Smooth muscle cell (in vitro differentiated cells): Measurements from ENCODE around the gene CSTPP1. TPM values are rescaled to one million over a fixed set of nuclear protein-coding genes. Genes with fewer than 3 reads are reported as not detected.
"Not testable (repeated sequence)": the region's sequence is repeated elsewhere in the genome, so short reads cannot be mapped to it uniquely, and the experiment has no call there.

ENCODE experiments used
- DNase-seq: peaks from one replicate; lab custom pipeline; 2025; ENCODE audit not compliant: unreplicated experiment; lab: John Stamatoyannopoulos, UW
- H2AFZ ChIP-seq: fragments of 200-600 bp; sonication (generic); 2 replicates; pipeline ENCODE4 v1.6.0; 2016; ENCODE audit warnings: antibody characterized with exemption, low read depth, mild to moderate bottlenecking
- H3F3A ChIP-seq: fragments of 200-600 bp; sonication (generic); 2 replicates; pipeline ENCODE4 v1.6.0; 2017; ENCODE audit warnings: antibody characterized with exemption, low read depth
- H3K27ac ChIP-seq: fragments of 200-600 bp; sonication (generic); 2 replicates; pipeline ENCODE4 v1.5.1; 2016; ENCODE audit warnings: low read depth, mild to moderate bottlenecking
- H3K27me3 ChIP-seq: fragments of 200-600 bp; sonication (generic); 2 replicates; pipeline ENCODE4 v1.6.1; 2016; ENCODE audit warnings: low read depth, mild to moderate bottlenecking
- H3K36me3 ChIP-seq: fragments of 200-600 bp; sonication (generic); 2 replicates; pipeline ENCODE4 v1.5.1; 2016; ENCODE audit warnings: low read depth
- H3K4me1 ChIP-seq: fragments of 200-600 bp; sonication (generic); 2 replicates; pipeline ENCODE4 v1.5.1; 2016; ENCODE audit warnings: low read depth
- H3K4me2 ChIP-seq: fragments of 200-600 bp; sonication (generic); 2 replicates; pipeline ENCODE4 v1.6.0; 2016; ENCODE audit warnings: mild to moderate bottlenecking
- H3K4me3 ChIP-seq: fragments of 200-600 bp; sonication (generic); 2 replicates; pipeline ENCODE4 v1.5.1; 2016; ENCODE audit warnings: mild to moderate bottlenecking
- H3K79me2 ChIP-seq: fragments of 200-600 bp; sonication (generic); 2 replicates; pipeline ENCODE4 v1.6.0; 2016; ENCODE audit warnings: low read depth, mild to moderate bottlenecking
- H3K9ac ChIP-seq: fragments of 200-600 bp; sonication (generic); 2 replicates; pipeline ENCODE4 v1.6.0; 2016; ENCODE audit warnings: low read depth
- H3K9me3 ChIP-seq: fragments of 200-600 bp; sonication (generic); replicated peaks from 2 replicates; pipeline ENCODE4 v1.5.1; 2016; ENCODE audit warnings: low read depth
- H4K20me1 ChIP-seq: fragments of 200-600 bp; sonication (generic); 2 replicates; pipeline ENCODE4 v1.6.0; 2016; ENCODE audit warnings: low read depth
- CTCF ChIP-seq: fragments of 200-600 bp; sonication (generic); IDR thresholded peaks from 2 replicates; pipeline ENCODE4 v1.5.1; 2017; ENCODE audit warnings: borderline replicate concordance, mild to moderate bottlenecking, antibody characterized with exemption; ENCODE audit not compliant: insufficient read depth, poor library complexity, severe bottlenecking
- WGBS: methylation state at CpG from one replicate; pipeline ENCODE4 v1.1.7; 2016; ENCODE audit warnings: low lambda C conversion rate; 5-methylcytosine and 5-hydroxymethylcytosine counted together
- polyA plus RNA-seq: library from polyadenylated mRNA; unstranded; fragments of >200 nt; fragmentation: Nextera tagmentation; extraction: Ambion mirVana; gene quantifications from 2 replicates; pipeline ENCODE4 v1.2.1, GENCODE V29; 2016
- total RNA-seq: library from RNA; depleted of rRNA; stranded (reverse); fragments of >200 nt; gene quantifications from 2 replicates; pipeline ENCODE4 v1.2.3, GENCODE V29; 2014

Gene CSTPP1
- total and polyA plus RNA-seq, 2 experiments from 2014 or later = 37.4 to 44.8 TPM

GRCh38 chr11:46918788-46919513, 17.6 kb upstream of the CSTPP1 start:
- H3K4me2 ChIP-seq = peak overlapping the region; percentile 94
- H3K27me3 ChIP-seq = no peaks in the 10 kb centered on the region
- no peak for TF ChIP-seq CTCF
- peak overlapping the region; percentile 96 for H3K27ac ChIP-seq
- peak overlapping the region; percentile 74 for H3K4me3 ChIP-seq
- peak overlapping the region; percentile 38 for H3K9ac ChIP-seq
- no peaks in the 10 kb centered on the region for H3K36me3 ChIP-seq
- H4K20me1 ChIP-seq = no peaks in the 10 kb centered on the region
- no peak for DNase-seq
- H3K79me2 ChIP-seq = peaks cover 8% of the 10 kb centered on the region
- H3K9me3 ChIP-seq = no peaks in the 10 kb centered on the region
- H2AFZ ChIP-seq = peak overlapping the region; percentile 75
- 8% methylated on average over 17 of the region's 17 CpGs for WGBS
- H3K4me1 ChIP-seq = peaks cover 25% of the 10 kb centered on the region
- peaks cover 22% of the 10 kb centered on the region for H3F3A ChIP-seq

- peak overlapping the region; percentile 39 for H2AFZ ChIP-seq
- H3K79me2 ChIP-seq = peaks cover 4% of the 10 kb centered on the region
- H3F3A ChIP-seq = peaks cover 20% of the 10 kb centered on the region
- H3K27ac ChIP-seq = peak overlapping the region; percentile 96
- TF ChIP-seq CTCF = no peak
- H3K27me3 ChIP-seq = no peaks in the 10 kb centered on the region
- H3K4me3 ChIP-seq = no peak overlapping the region
- no peaks in the 10 kb centered on the region for H3K9me3 ChIP-seq
- H4K20me1 ChIP-seq = no peaks in the 10 kb centered on the region
- 0% methylated on average over 4 of the region's 4 CpGs for WGBS
- H3K36me3 ChIP-seq = no peaks in the 10 kb centered on the region
- peak overlapping the region; percentile 61 for H3K9ac ChIP-seq
- H3K4me1 ChIP-seq = peaks cover 15% of the 10 kb centered on the region
- DNase-seq = peak; percentile 31
- H3K4me2 ChIP-seq = peak overlapping the region; percentile 11
These were observed 15.8 kb upstream of the CSTPP1 start for GRCh38 chr11:46920755-46921154.

GRCh38 chr11:46927928-46928327, 8.6 kb upstream of the CSTPP1 start:
- not testable (repeated sequence) for DNase-seq, H3K4me1 ChIP-seq, H3K4me2 ChIP-seq, H3K9me3 ChIP-seq, H3K27ac ChIP-seq, H3K9ac ChIP-seq, H3K27me3 ChIP-seq, H3K4me3 ChIP-seq, H3K36me3 ChIP-seq, H3F3A ChIP-seq, H2AFZ ChIP-seq, H3K79me2 ChIP-seq, H4K20me1 ChIP-seq
- WGBS = 92% methylated on average over 4 of the region's 4 CpGs

- not testable (repeated sequence) for H3K4me1 ChIP-seq, H3K79me2 ChIP-seq, H3K27me3 ChIP-seq, H4K20me1 ChIP-seq, DNase-seq, H3K9me3 ChIP-seq, H3K4me3 ChIP-seq, H3K9ac ChIP-seq, H3F3A ChIP-seq, H3K4me2 ChIP-seq, H3K27ac ChIP-seq, H2AFZ ChIP-seq, H3K36me3 ChIP-seq
- 75% methylated on average over 1 of the region's 1 CpG for WGBS
These were observed 7.9 kb upstream of the CSTPP1 start for GRCh38 chr11:46928701-46929100.
